ENCODE measurements around the gene NOL11. TPM values are rescaled to one million over a fixed set of nuclear protein-coding genes. Genes with fewer than 3 reads are reported as not detected.

Gene NOL11
- polyA plus RNA-seq, 1 of the 3 experiments (the other 2 are of a cell fraction): 27.0 TPM

DNA sequence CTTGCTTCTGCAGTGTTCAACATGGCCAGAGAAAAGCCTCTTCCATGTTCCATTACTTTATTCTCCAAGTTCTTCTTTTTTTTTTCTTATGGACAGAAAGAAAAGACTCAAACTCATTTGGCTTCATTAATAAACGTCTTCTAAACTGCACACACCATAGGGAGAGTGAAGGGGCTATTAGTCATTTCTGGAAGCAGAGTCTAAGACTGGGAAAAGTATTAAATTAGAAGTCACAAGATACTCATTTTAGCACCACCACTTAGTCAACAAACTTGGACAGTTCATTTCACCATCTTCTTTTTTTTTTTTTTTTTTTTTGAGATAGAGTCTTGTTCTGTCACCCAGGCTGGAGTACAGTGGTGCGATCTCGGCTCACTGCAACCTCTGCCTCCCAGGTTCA, 52.8 kb downstream of the NOL11 start:
- Histone ChIP-seq H3F3A (replicated peaks; ENCODE audit: insufficient read depth) (no peaks in the 10 kb centered on the region), H3K79me2 (ENCODE audit: insufficient read depth) (no peaks in the 10 kb centered on the region), H3K4me3 (ENCODE audit: low read depth in 2 of 2, low read length in 1 of 2) (no peak overlapping the region), H4K20me1 (ENCODE audit: insufficient read depth) (no peaks in the 10 kb centered on the region), H3K9ac (no peak overlapping the region), H3K27me3 (ENCODE audit: insufficient read depth) (no peaks in the 10 kb centered on the region), H3K4me1 (ENCODE audit: control insufficient read depth in 1 of 2, insufficient read depth in 2 of 2, low read depth in 1 of 2, low read length in 1 of 2) (no peaks in the 10 kb centered on the region; a peak in 1 of 4 replicates), H3K27ac (ENCODE audit: low read depth in 2 of 2, low read length in 1 of 2) (no peak overlapping the region), H3K36me3 (replicated peaks in 1 of 2; ENCODE audit: control insufficient read depth in 1 of 2, insufficient read depth in 2 of 2, low read length in 1 of 2) (no peaks in the 10 kb centered on the region), H2AFZ (ENCODE audit: low read depth) (no peak overlapping the region), H3K9me3 (no peaks in the 10 kb centered on the region), H3K9me2 (no peaks in the 10 kb centered on the region), H3K4me2 (no peak overlapping the region)
- TF ChIP-seq, protein P1, sequence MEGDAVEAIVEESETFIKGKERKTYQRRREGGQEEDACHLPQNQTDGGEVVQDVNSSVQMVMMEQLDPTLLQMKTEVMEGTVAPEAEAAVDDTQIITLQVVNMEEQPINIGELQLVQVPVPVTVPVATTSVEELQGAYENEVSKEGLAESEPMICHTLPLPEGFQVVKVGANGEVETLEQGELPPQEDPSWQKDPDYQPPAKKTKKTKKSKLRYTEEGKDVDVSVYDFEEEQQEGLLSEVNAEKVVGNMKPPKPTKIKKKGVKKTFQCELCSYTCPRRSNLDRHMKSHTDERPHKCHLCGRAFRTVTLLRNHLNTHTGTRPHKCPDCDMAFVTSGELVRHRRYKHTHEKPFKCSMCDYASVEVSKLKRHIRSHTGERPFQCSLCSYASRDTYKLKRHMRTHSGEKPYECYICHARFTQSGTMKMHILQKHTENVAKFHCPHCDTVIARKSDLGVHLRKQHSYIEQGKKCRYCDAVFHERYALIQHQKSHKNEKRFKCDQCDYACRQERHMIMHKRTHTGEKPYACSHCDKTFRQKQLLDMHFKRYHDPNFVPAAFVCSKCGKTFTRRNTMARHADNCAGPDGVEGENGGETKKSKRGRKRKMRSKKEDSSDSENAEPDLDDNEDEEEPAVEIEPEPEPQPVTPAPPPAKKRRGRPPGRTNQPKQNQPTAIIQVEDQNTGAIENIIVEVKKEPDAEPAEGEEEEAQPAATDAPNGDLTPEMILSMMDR (IDR thresholded peaks at IDR 0.05): no peak
- TF ChIP-seq SIN3A (IDR thresholded peaks at IDR 0.05; ENCODE audit: borderline replicate concordance, low read depth, low read length) (no peak), TAF1 (IDR thresholded peaks at IDR 0.05; ENCODE audit: borderline replicate concordance, low read depth, low read length) (no peak), MXI1 (IDR thresholded peaks at IDR 0.05; ENCODE audit: low read depth, low read length) (no peak), FOXJ3 (CRISPR knock-in tag; IDR thresholded peaks at IDR 0.05) (no peak), SMC3 (IDR thresholded peaks at IDR 0.05; ENCODE audit: low read depth, low read length) (no peak), EZH2phosphoT487 (IDR thresholded peaks at IDR 0.05; ENCODE audit: borderline replicate concordance, low read depth) (no peak), JUND (IDR thresholded peaks at IDR 0.05) (no peak), RXRA (IDR thresholded peaks at IDR 0.05; ENCODE audit: borderline replicate concordance, low read depth) (no peak), GABPA (IDR thresholded peaks at IDR 0.05; ENCODE audit: low read depth) (no peak), NRF1 (IDR thresholded peaks at IDR 0.05; ENCODE audit: low read depth, low read length) (no peak), EP300 (IDR thresholded peaks at IDR 0.05; ENCODE audit: borderline replicate concordance in 1 of 2, low read depth in 1 of 2, low read length in 1 of 2) (no peak)
- TF ChIP-seq, protein P2, sequence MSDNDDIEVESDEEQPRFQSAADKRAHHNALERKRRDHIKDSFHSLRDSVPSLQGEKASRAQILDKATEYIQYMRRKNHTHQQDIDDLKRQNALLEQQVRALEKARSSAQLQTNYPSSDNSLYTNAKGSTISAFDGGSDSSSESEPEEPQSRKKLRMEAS (IDR thresholded peaks at IDR 0.05; ENCODE audit: low read depth): no peak
- TF ChIP-seq, protein P3, sequence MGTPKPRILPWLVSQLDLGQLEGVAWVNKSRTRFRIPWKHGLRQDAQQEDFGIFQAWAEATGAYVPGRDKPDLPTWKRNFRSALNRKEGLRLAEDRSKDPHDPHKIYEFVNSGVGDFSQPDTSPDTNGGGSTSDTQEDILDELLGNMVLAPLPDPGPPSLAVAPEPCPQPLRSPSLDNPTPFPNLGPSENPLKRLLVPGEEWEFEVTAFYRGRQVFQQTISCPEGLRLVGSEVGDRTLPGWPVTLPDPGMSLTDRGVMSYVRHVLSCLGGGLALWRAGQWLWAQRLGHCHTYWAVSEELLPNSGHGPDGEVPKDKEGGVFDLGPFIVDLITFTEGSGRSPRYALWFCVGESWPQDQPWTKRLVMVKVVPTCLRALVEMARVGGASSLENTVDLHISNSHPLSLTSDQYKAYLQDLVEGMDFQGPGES (IDR thresholded peaks at IDR 0.05; ENCODE audit: low read depth, low read length): no peak
- TF ChIP-seq, protein P4, sequence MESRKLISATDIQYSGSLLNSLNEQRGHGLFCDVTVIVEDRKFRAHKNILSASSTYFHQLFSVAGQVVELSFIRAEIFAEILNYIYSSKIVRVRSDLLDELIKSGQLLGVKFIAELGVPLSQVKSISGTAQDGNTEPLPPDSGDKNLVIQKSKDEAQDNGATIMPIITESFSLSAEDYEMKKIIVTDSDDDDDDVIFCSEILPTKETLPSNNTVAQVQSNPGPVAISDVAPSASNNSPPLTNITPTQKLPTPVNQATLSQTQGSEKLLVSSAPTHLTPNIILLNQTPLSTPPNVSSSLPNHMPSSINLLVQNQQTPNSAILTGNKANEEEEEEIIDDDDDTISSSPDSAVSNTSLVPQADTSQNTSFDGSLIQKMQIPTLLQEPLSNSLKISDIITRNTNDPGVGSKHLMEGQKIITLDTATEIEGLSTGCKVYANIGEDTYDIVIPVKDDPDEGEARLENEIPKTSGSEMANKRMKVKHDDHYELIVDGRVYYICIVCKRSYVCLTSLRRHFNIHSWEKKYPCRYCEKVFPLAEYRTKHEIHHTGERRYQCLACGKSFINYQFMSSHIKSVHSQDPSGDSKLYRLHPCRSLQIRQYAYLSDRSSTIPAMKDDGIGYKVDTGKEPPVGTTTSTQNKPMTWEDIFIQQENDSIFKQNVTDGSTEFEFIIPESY (IDR thresholded peaks at IDR 0.05; ENCODE audit: borderline replicate concordance, low read depth): no peak
- DNase-seq: no peak
- 79% methylated on average over 3 of the region's 3 CpGs for WGBS (ENCODE audit: low lambda C conversion rate)
- ChIA-PET POLR2A (interaction anchor here (0.7 kb wide), 1 partner anchor 42 kb away, joined by 3 read pairs; no protein-coding TSS in a partner anchor), CTCF (interaction anchor here (0.7 kb wide), 1 partner anchor 51 kb away, joined by 3 read pairs; no protein-coding TSS in a partner anchor)

Measured in SK-N-SH (cell line).